HG02623 (cell line): ENCODE results near the gene LPP.

Experiments
- ATAC-seq: cut with Tn5 transposase; IDR thresholded peaks from one replicate; pipeline ENCODE4 v1.9.1; 2021; ENCODE audit warnings: moderate library complexity; ENCODE audit not compliant: unreplicated experiment

The LPP gene

DNA sequence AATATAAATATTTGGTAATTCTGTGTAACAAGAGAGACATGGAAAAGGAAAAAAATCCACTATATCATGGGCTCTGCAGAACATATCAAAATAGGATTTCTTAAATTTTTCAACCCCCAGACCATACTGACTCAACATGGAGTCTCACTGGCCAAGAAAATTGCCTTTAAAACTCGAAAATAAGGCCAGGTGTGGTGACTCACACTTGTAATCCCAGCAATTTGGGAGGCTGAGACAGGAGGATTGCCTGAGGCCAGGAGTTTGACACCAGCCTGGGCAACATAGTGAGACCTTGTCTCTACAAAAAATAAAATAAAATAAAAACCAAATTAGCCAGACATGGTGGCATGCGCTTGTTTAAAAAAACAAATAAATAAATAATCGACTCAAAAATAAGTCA is 723.4 kb downstream of the LPP start:
- ATAC-seq = no peak

DNA sequence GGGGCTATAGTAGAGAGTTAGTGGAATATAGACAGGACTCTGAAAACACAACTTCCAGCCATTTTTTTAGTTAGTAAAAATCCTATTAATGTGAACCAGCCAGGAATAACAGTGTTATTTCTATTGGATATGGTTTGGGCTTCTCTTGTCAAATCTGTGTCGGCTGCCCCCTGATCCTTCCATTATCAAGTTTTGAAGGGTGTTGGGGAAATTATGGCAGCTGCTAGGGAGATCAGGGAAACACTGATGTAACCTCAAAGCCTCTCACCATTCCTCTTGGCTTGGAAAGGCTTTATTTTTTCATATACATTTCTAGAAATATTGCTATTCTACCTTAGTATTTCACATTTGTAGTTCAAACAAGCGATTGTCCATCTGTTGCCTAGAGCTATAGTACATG is 724.1 kb downstream of the LPP start:
- no peak for ATAC-seq

DNA sequence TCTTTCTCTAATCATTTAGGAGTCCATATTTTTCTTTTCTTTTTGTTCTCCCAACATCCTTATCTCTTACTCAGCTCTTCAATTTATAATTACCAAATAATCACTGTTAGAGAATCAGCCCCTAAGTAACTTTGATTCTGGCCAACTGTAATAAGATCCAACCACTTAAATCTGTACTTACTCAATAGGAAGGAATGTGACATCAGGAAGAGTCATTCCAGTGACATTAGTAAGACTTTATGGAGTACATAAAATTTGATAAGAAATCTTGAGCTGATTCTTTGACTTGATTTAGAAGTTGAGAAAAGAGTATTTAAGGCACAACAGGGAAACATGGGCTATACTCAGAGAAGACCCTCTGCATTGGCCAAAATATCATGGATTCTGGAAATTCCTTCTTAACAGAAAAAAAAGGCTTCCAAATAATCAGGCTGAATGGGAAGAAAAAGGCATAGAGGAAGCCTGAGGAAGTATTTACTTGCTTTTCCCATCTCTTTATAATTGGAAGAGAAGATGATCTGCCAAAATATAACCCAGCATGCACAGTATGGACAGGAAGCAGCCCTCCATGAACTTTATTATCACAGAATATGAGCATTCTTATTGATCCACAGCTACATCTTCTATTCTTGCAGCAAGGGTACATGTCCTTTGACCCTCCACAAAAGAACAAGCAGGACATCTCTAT is 728.1 kb downstream of the LPP start:
- no peak for ATAC-seq

DNA sequence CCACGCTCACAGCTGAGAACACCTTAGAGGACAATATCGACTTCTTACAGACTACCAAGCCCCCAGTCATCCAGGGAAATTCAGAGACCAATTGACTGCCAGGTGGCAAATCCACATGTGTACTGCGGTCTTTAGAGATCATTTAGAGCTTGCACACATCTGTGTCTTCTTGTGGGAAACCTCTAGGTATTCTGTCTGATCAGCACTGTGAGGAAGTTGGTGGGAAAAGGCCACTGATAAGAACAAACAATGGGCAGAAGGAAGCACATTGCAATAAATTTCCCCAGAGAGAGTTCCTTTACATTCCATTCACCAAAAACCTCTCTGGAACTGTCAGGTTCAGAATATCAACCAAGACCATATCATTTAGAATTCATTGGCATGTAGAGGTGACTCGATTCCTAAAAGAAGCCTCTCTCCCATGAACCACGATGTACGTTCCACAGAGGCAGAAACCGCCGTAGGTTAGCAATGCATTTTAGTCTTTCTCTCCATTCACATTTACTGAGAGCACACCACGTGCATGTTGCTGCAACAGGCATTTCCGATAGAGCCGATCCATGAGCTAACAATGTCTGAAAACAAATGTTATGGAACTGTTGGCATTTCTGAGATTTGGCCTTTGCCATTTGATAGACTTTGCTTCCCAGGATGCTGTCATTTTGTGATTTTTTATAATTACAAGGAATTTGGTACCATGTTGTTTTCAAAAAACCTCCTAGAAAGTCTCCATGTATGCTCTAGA is 730.5 kb downstream of the LPP start:
- ATAC-seq = no peak

DNA sequence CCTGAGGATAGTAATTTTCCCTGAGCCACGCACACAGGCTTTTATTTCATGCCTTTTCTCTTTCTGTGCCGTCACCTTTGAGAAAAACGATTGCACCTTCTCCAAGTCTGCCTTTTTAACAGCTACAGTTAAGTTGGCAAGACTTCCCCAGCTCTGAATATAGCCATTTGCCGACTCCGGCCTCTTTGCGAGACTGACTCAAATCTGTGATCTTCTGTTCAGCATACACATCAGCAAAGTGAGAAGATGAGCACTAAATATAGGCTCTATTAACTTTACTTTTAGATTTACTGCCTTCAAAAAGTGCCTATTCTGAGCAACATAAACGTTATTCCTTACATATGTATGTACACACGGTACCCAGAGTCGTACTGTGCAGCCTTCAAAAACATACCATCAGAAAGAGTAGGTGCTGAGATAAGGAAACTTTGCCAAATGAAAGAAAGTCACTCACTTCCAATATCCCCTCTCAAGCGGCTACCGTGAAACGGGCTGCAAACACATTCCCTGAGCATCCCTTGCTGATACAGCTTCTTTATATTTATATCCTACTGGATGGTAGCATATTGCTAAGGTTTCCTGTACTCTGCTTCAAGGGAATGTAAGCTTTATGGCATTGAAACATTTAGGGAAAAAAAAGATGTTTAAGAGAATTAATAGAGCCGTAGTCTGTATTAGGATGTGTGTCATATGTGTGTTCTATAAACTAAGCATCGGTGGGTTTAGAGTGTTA is 734.5 kb downstream of the LPP start:
- no peak for ATAC-seq

DNA sequence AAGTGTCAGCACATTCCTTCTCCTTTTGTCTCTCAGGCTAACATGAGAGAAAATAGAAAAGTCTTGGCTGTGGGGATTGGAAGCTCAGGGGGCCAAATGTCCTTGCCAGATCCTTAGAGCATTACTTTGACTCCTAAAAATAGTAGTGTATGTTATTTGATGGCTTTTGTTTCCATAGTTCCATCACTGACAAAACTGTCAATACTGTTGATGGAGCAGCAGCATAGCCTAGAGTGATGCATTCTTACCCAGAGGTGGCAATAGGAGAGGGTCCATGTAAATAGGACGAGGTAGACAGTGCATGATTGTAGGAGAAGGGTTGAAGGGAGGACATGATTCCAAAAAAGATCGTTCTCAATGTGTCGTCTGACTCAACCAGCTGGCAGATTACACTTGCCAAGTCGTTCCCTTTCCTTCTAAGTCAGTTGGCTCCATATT is 735.1 kb downstream of the LPP start:
- ATAC-seq = no peak

DNA sequence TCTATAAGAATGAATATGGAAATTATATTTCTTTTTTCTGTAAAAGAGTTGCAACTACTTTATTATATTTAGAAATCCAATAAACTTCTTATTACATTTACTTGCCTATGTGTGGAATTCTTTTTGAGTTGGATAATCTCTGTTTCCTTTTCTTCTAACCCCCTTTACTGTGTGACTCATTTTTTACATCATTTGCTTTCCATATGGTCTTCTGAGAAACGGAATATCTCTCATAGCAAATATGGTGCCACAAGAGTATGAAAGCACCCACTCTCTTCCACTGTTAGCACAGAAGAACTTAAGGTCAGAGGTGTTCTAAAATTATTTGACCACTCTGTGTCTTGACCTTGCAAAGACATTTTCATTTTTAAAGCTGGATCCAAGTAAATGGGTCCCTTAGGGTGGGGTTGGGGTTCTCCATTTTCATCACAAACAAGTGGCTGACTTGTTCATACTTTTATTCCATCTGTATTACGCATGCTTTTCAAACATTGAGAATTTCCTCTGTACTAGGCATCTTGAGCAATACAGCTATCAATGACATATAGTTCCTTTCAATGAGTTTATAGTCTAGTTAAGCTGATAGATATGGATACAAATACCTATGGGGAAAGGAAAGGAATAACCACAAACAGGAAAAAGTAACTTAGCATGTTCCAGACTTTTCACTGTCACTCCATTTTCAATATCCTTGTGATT is 736.8 kb downstream of the LPP start:
- ATAC-seq = no peak

DNA sequence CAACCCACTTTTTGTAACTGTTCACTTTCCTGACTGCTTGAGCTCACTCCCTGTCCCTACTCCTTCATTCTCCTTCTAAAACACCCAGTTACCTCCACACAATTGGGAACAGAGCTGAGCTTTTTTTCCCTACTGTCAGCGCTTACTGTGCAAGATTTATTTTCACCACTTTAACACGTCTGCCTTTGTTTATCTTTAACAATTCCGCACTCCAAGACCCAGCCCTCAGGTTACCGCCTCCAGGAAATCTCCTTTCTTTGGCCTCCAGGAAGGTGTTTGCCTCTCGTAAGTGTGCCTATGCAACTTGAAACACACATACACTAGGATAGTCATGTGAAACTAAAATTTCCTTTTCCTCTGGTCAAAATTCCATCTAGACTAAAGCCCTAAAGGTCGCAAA is 745.9 kb downstream of the LPP start:
- no peak for ATAC-seq

DNA sequence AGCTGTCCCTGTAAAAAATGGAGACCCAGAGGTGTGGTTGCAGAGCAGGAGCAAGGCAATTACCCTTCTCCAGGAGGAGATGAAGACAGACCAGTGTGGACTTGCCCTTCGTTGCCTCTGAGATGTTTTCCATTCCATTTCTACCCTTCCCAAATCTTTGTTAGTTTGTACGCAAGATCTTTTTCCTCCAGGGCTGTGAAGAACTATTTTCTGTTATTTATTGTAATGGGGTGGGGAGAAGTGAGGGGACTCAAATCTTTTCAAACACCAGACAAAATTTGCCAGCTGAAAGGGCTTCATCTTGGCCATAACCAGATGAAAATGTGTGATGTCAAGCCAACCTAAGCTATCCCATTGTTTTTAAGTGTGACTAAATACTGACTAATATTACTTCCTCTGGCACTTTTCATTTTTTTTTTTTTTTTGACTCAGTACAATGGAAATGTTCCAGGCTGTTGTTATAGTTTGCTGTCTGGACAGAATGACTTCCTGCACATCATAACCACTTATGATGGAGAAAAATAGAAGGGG is 746.5 kb downstream of the LPP start:
- no peak for ATAC-seq

DNA sequence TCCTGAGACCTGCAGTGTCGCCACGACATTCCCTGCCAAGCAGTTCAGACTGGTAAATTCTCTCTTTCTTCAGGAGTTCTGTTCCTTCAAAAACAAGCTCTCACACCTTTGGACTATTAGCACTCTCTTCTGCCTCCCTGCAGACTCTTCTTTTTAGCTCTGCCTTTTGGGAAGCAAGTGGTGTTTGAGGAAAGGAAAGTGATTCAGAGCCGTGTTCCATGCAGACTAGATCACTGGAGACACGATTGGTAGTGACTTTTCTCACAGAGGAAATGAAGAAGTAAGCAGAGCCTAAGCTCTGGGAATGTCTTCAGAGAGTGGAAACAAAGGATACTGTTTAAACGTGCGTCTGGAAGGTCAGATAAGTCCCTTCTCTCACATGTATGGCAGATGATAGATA is 747.2 kb downstream of the LPP start:
- no peak for ATAC-seq

DNA sequence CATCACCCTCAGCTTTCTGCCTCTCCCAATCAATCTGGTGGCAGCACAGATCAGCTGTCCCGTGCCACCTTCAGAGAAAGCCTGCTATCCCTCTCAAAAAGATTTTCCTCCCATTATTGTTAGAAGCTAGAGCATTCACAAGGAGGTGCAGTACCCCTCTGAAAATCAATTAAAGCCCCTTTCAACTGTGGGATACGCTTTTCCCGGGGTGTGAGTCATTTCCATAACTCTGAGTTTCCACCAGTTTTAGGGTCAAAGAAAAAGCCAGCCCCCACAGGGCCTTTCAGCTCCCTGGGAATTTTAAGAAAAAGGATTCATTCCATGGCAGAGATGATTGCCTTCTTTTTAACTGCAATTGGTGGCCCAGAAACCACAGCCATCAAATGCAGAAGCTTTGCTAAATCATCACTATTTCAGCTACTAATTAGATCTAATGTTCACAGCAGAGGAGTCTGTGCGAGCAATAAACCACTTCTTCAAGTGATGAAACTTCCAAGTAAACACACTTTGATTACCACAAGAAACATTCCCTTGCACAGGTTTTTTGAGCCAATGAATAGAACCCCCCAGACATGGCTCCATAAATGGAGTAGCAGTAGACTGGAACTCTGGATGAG is 747.8 kb downstream of the LPP start:
- ATAC-seq = no peak

DNA sequence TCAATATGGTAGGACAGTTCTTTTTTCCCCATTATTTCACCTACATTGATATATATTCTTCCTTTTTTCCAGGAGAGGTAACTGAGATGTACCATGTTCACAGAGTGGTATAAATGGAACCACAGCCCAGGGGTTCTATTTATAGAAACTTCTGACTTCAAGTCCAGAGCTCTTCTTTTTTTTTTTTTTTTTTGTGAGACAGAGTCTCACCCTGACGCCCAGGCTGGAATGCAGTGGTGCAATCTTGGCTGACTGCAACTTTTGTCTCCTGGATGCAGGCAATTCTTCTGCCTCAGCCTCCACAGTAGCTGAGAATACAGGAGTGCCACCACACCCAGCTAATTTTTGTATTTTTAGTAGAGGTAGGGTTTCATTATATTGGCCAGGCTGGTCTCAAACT is 750.7 kb downstream of the LPP start:
- ATAC-seq = no peak

DNA sequence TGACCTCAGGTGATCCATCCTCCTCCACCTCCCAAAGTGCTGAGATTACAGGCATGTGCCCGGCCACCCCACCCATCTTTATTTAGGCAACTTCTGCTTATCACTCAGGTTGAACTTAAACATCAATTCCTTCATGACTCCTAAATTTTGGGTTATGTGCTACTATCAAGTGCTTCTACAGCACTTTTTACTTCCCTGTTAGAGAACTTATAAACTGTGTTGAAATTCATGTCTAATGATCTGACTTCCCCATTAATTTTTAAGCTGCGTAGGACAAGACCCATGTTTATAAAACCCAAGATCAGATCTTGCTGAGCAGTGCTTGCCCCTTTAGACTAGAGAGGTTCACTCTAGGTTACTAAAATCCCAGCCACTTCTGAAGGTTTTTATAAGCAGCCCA is 751.6 kb downstream of the LPP start:
- no peak for ATAC-seq

DNA sequence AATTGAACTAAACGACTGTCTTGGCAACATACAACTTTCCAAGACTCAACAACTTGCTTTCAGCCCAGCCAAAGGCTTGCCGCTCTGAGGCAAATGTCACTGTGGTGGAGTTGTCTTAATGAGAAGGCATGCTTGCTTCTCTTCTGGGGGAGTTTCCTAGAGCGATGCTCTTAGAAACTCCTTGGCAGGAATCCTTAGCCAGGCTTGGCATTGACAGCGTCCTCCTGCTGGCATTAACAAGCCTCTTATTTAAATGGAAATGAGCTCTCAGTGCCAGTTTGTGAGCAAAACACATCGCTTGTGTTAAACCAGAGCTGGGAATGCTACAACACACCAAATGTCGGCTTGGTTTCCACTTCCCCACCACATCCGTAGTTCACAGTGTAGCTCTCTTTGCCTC is 752.3 kb downstream of the LPP start:
- no peak for ATAC-seq

DNA sequence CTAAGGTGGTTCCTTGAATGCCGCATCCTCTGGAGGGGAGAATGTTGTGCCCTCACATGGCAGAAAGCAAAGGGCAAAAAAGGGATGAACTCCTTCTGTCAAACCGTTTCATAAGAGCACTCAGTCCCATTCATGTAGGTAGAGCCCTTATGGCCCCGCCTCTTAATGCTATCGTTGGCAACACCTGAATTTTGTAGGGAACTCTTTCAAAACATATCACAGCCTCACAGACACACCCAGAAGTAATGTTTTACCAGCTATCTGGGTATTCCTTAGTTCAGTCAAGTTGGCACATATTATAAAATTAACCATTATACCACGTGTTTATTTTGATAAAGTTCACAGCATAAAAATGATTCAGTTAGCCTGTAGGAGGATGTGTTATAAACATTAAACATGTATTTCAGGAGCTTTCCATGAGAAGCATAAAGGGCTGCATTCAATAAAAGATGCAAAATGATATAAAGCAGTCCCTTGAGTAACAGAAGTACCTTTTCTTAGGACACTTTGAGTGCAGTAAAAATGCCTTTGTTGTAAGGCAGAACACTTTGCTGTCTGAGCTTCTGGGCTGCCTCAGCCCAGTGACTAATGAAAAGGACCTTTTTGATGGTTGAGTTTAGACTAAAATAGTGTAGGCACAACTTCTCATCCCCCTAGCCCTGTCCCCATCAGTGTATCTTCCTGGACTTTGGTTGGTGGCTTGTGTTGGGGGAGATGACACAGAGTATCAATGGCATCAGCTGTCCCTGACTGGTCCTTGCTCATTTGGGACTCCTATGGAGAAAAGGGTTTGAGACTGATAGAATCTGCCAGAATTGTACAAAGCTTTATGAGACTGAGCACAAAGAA is 754.3 kb downstream of the LPP start:
- no peak for ATAC-seq

DNA sequence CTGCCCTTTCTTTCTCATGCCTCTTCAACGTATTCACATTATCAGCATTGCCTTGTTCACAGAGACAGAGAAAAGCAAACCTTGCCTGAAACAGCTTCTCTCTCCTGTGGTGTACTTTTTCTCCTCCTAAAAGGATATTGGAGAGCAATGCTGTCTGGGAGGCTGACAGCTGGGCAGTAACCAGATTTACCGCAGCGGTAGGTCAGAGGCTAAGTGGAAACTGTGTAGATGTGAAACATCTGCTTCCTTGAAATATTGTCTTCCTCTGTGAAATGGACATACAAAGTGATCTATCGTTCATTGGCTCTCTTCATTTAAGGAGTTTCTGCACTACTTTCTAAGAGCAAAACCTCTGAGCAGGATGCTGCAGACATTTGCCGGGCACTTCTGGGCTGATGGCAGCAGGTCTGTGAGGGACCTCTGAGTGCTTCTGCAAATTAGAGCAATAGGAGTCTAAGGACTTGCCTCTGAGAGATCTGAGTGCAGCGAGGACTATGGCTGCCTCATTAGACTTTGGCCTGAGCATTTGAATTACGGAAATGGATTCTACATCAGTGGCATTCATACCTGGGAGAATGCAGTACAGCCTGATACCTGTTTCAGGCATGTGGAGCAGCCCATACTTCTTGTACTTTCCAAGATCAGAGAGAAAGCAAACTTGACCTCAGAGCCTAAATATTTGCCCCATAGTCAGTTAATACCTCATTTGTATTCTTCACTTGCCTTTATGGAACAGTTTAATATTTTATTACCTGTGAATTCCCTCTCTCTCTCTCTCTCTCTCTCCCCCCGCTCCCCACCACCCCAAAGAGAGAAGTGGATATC is 757.3 kb downstream of the LPP start:
- ATAC-seq = no peak

DNA sequence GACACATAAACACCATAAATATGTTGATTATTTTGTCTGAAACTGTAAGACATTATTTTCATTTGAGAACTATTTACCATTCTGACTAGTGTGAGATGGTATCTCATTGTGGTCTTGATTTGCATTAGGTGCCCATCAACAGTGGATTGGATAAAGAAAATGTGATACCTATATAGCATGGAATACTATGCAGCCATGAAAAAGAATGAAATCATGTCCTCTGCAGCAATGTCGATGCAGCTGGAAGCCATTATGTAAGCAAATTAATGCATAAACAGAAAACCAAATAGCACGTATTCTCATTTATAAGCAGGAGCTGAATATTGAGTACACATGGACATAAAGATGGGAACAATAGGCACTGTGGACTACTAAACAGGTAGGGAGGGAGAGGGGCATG is 759.1 kb downstream of the LPP start:
- ATAC-seq = no peak

DNA sequence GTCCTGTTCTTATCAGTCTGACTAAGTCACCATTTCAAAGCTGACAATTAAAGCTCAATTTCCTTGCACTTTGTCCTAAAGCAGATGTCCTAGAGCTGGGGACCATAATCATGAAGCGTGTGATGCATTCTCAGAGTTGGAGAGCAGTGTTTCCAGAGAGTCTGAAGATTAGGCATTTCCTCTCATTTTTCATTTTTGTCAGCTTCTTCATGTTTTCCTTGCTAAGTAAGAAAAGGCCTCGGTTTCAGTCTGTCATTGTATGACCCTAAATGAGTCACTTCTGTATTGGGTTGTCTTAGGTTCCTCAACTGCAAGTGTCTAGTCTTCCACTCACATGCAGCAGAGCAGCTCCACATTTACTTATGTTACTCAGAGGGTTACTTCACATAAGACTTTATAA is 760.6 kb downstream of the LPP start:
- peak; percentile 54 for ATAC-seq

DNA sequence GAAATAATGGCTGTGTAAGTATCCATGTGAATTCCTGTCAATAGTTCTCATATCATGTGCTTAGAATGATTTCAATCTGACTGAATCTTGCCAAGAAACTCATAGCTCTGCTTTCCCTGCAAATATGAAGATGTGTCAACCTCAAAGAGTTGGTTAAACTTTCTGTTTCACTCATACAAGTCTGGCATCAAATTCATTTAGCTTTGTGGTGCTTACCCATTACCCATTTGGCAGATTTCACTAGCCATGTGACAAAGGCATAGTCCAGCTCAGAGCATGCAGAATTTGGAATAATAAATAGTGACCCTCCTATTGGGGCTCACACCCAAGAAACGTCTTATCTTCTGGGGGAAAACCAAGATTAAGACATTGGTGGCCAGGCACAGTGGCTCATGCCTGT is 761.2 kb downstream of the LPP start:
- ATAC-seq = no peak
